Measurements from ENCODE around the gene OR8H3.
"Not testable (repeated sequence)": the region's sequence is repeated elsewhere in the genome, so short reads cannot be mapped to it uniquely, and the experiment has no call there.

OR8H3 gene, protein sequence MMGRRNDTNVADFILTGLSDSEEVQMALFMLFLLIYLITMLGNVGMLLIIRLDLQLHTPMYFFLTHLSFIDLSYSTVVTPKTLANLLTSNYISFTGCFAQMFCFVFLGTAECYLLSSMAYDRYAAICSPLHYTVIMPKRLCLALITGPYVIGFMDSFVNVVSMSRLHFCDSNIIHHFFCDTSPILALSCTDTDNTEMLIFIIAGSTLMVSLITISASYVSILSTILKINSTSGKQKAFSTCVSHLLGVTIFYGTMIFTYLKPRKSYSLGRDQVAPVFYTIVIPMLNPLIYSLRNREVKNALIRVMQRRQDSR

GRCh38 chr11:56122073-56122472, at the start of gene OR8H3:
OR8H3 (plus strand) TSS chr11:56122373; CDS start chr11:56122373, 0 bp downstream.
- no peak for DNase-seq

- no peak for DNase-seq
These were observed 32.5 kb upstream of the OR8H3 start for GRCh38 chr11:56089697-56090096.

- no peak for DNase-seq
These were observed 29.2 kb upstream of the OR8H3 start, which contains the start of gene OR8I2 for GRCh38 chr11:56093008-56093407. OR8I2 (plus strand) TSS chr11:56093308; CDS start chr11:56093308, 0 bp downstream.

DNA sequence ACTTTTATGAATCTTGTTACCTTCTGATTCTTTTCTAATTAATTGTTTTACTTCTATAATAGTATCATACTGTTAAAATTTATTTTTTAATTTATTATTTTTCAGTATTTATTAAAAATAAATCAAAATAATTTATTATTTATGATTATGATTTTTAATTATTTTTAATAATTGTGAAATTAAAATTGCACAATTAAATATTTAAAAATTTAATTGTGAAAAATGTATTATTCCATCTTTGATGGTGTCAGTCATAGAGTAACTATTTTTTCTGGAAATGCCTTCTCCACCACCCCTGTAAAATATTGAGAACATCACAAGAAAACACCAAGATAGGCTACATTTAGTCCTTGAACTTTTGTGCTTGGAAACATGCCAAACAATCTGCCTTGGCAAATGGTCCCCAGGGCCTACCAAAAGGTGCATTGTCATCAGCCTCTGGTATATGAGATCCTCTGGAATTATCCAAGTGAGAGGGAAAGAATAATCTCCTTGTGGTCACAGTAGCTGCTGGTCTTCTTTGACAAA, 18.9 kb upstream of the OR8H3 start, which contains the start of gene OR8H2:
Gene OR8H2 (plus strand): TSS at position 478 of the 528 bp plus-strand sequence. CDS start 1,356 bp downstream, outside the sequence.
- no peak for DNase-seq

- no peak for DNase-seq
These were observed 18.0 kb downstream of the OR8H3 start, which contains the start of gene OR8J3 for GRCh38 chr11:56140151-56140661. OR8J3 (minus strand) TSS chr11:56140201; CDS start chr11:56137718, 2,483 bp downstream.

DNA sequence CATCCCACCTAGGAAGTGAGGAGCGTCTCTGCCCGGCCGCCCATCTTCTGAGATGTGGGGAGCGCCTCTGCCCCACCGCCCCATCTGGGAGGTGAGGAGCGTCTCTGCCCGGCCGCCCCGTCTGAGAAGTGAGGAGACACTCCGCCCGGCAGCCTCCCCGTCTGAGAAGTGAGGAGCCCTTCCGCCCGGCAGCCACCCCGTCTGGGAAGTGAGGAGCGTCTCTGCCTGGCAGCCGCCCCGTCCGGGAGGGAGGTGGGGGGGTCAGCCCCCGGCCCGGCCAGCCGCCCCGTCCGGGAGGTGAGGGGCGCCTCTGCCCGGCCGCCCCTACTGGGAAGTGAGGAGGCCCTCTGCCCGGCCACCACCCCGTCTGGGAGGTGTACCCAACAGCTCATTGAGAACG, 21.5 kb downstream of the OR8H3 start:
- not testable (repeated sequence) for DNase-seq

- DNase-seq: no peak
These were observed 29.2 kb downstream of the OR8H3 start for GRCh38 chr11:56151376-56151775.

- no peak for DNase-seq
These were observed 30.2 kb downstream of the OR8H3 start for GRCh38 chr11:56152333-56152732.

- no peak for DNase-seq
These were observed 38.0 kb downstream of the OR8H3 start, which contains the start of gene OR8K5 for GRCh38 chr11:56160217-56160616. OR8K5 (minus strand) TSS chr11:56160317; CDS start chr11:56160317, 0 bp downstream.

- no peak for DNase-seq
These were observed 41.6 kb downstream of the OR8H3 start for GRCh38 chr11:56163804-56164203.

DNA sequence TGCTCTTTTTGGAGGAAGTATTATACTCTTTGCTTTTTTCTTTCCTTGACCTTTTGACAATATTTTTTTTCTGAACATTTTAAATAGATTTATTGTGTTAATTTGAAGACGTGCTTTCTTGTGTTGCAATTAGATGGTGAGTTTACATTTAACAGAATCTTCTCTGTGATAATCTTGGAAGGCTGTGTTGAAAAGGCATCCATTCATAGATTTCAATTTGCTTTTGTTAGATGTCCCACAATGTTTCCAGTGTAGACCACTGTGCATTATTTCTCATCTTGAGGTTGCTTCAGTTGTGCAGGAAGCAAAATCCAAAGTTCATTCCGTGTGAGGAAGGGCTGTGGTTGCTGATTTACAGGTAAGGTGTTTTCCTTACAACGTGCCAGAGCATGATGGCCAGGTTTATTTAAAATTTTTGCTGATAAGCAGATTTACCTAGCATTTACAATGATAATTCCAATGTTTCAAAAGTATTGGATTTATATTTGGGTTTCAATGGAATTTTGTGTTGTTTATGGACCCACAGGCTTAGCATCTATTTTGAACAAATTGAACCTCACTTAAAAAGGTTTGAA, 50.2 kb downstream of the OR8H3 start:
- DNase-seq: no peak

All from activated CD4-positive, alpha-beta T cell treated with anti-CD3 and anti-CD28 coated beads, Interleukin-2, amount 50 U/mL, for 1 hour (primary cell).